GM12878 (cell line): Measurements from ENCODE around the gene VTCN1.

Experiments used
- BRCA1 ChIP-seq: IDR thresholded peaks from 2 replicates; pipeline ENCODE4 v1.6.1; 2011; ENCODE audit warnings: low read depth, low read length, improper control_type of control experiment
- CTCF ChIP-seq, 3 experiments: IDR thresholded peaks in 2 of 3; conservative IDR thresholded peaks in 1 of 3; 2 replicates each; pipeline ENCODE4 v1.5.1; 2011; ENCODE audit warnings: low read depth in 3 of 3, low read length in 3 of 3, mild to moderate bottlenecking in 3 of 3, control low read depth in 2 of 3, moderate library complexity in 2 of 3, inconsistent platforms in 1 of 3, mixed read lengths in 1 of 3; ENCODE audit not compliant: control insufficient read depth in 2 of 3, insufficient read depth in 1 of 3; ENCODE audit errors: extremely low read depth in 1 of 3
- EZH2 ChIP-seq: IDR thresholded peaks from 2 replicates; pipeline ENCODE4 v1.6.1; 2012; ENCODE audit warnings: low read depth, mild to moderate bottlenecking, control low read depth, inconsistent platforms, low read length, borderline replicate concordance; ENCODE audit not compliant: control insufficient read depth
- GABPA ChIP-seq: IDR thresholded peaks from 2 replicates; pipeline ENCODE4 v1.6.1; 2014; ENCODE audit warnings: antibody characterized with exemption, low read depth, mild to moderate bottlenecking, inconsistent platforms
- NR2C1 ChIP-seq: fragments of 450-650 bp; IDR thresholded peaks from 2 replicates; pipeline ENCODE4 v1.6.1; 2017; ENCODE audit warnings: antibody characterized with exemption, mild to moderate bottlenecking, moderate library complexity
- PBX3 ChIP-seq: IDR thresholded peaks from 2 replicates; pipeline ENCODE4 v1.6.1; 2011; ENCODE audit warnings: mild to moderate bottlenecking, low read depth, low read length, moderate library complexity; ENCODE audit not compliant: insufficient replicate concordance
- REST ChIP-seq: IDR thresholded peaks from 2 replicates; pipeline ENCODE4 v1.6.1; 2012; ENCODE audit warnings: mild to moderate bottlenecking, low read depth, low read length
- SIN3A ChIP-seq: IDR thresholded peaks from 2 replicates; pipeline ENCODE4 v1.6.1; 2012; ENCODE audit warnings: low read depth, low read length, improper control_type of control experiment
- SRF ChIP-seq, 2 experiments: IDR thresholded peaks; 2 replicates each; pipeline ENCODE4 v1.6.1; 2011; ENCODE audit warnings: low read depth in 2 of 2, low read length in 2 of 2, mild to moderate bottlenecking in 1 of 2, moderate library complexity in 1 of 2
- SUZ12 ChIP-seq: fragments of 200-600 bp; sonication (generic); IDR thresholded peaks from one replicate; pipeline ENCODE4 v1.6.1; 2018; ENCODE audit warnings: antibody characterized with exemption, mild to moderate bottlenecking; ENCODE audit not compliant: unreplicated experiment
- TAF1 ChIP-seq: IDR thresholded peaks from 2 replicates; pipeline ENCODE4 v1.6.1; 2011; ENCODE audit warnings: mild to moderate bottlenecking, low read depth, low read length, borderline replicate concordance
- ZBTB11 ChIP-seq: fragments of 450-650 bp; formaldehyde crosslinking; IDR thresholded peaks from 2 replicates; pipeline ENCODE4 v1.5.0; 2022; ENCODE audit warnings: mild to moderate bottlenecking, missing genetic modification characterization

- TF ChIP-seq REST (no peak), GABPA (no peak), BRCA1 (no peak), CTCF (IDR thresholded peaks at IDR 0.05 in 2 of 3, conservative IDR thresholded peaks at IDR 0.05 in 1 of 3; ENCODE audit: control insufficient read depth in 2 of 3, extremely low read depth in 1 of 3, insufficient read depth in 1 of 3, low read depth in 3 of 3, low read length in 3 of 3) (no peak), SRF (IDR thresholded peaks at IDR 0.05; ENCODE audit: low read depth in 2 of 2, low read length in 2 of 2) (no peak), PBX3 (no peak), EZH2 (no peak), ZBTB11 (CRISPR knock-in tag) (no peak), SIN3A (no peak), NR2C1 (no peak), SUZ12 (no peak), TAF1 (no peak)
These were observed 35.9 kb downstream of the VTCN1 start for GRCh38 chr1:117174851-117175250.
